Activated T-cell treated with anti-CD3 and anti-CD28 coated beads, Interleukin-2, amount 50 U/mL, for 24 hours (primary cell): ENCODE data around the gene FIBP.
"Not testable (repeated sequence)": the region's sequence is repeated elsewhere in the genome, so short reads cannot be mapped to it uniquely, and the experiment has no call there.

Experiments
- DNase-seq: peaks from one replicate; pipeline ENCODE4 v3.0.0-alpha.2; 2020
- H3K27ac Mint-ChIP-seq: 2 replicates; pipeline ENCODE4 v1.8.0; 2020; ENCODE audit warnings: mild to moderate bottlenecking, mixed read lengths
- H3K27me3 Mint-ChIP-seq: 2 replicates; pipeline ENCODE4 v1.8.0; 2020; ENCODE audit warnings: mixed read lengths
- H3K36me3 Mint-ChIP-seq: 2 replicates; pipeline ENCODE4 v1.8.0; 2020; ENCODE audit warnings: low read depth, mixed read lengths
- H3K4me1 Mint-ChIP-seq: 2 replicates; pipeline ENCODE4 v1.8.0; 2020; ENCODE audit warnings: low read depth, mixed read lengths
- H3K4me3 Mint-ChIP-seq: 2 replicates; pipeline ENCODE4 v1.8.0; 2020; ENCODE audit warnings: mild to moderate bottlenecking, moderate library complexity, mixed read lengths
- H3K9me3 Mint-ChIP-seq: 2 replicates; pipeline ENCODE4 v1.8.0; 2020; ENCODE audit warnings: mixed read lengths

Gene FIBP

DNA sequence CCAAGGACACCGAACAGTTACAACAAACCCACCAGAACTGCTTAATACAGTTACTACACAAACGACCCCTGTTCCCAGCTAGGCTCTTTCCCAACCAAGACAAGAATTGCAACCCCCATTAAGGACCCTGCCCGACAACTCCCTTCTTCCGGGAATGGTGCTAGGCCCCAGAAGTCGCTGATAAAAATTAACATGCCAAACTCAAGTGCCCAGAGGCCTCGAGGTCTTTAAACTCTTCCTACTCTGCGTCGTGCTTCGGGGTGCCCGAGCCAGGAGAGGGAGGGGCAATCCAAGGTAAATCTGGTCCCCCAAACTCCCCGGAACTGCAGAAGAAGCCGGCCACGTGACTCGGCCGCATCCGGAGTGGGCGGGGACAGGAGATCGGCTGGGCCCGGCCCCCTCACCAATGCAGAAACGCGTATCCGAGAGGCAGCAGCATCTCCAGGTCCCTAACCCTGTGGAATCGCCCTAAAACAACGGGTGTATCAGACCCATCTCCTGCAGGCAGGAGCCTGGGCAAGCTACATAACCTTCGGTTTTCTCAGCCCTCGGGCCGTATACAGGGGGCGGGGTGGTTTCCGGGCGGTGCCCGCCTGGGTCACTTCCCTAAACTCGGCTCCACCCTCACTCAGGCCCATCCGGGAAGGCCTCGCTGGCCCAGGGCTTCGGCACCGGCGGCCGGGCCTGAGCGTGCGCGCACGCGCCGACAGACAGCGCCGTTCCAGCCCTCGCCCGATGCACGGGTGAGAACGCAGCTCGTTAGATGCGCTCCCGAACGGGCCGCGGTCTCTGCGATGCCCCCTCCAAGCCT lies 31.4 kb downstream of the FIBP start:
- Mint-ChIP-seq H3K9me3 (peaks cover 3% of the 10 kb centered on the region), H3K36me3 (peaks cover 82% of the 10 kb centered on the region), H3K27ac (peak overlapping the region; percentile 96), H3K4me1 (peaks cover 57% of the 10 kb centered on the region), H3K4me3 (peak overlapping the region; percentile 98), H3K27me3 (no peaks in the 10 kb centered on the region)
- DNase-seq: peak; percentile 87

DNA sequence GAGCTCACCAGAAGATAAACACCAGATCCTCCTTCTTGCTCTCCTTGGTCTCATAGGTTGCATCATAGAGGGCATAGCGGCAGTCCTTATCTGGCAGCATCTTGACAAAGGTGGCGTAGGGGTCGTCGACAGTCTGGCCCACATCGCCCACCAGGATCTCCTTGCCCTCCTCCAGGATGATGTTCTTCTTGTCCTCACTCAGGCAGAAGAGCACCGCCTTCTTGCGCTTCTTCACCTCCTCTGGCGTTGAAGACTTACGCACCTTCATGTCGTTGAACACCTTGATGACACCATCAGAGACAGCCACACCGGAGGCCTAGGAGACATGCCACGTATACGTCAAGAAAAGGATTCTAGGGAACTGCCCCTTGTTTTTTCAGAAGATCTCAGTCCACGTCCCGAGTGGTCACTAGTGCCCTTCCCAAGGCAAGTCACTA lies 32.3 kb downstream of the FIBP start:
- H3K4me3 Mint-ChIP-seq: peak overlapping the region; percentile 98
- peaks cover 49% of the 10 kb centered on the region for H3K4me1 Mint-ChIP-seq
- no peak for DNase-seq
- peaks cover 7% of the 10 kb centered on the region for H3K9me3 Mint-ChIP-seq
- H3K27me3 Mint-ChIP-seq: no peaks in the 10 kb centered on the region
- H3K36me3 Mint-ChIP-seq: peaks cover 81% of the 10 kb centered on the region
- H3K27ac Mint-ChIP-seq: peak overlapping the region; percentile 96

DNA sequence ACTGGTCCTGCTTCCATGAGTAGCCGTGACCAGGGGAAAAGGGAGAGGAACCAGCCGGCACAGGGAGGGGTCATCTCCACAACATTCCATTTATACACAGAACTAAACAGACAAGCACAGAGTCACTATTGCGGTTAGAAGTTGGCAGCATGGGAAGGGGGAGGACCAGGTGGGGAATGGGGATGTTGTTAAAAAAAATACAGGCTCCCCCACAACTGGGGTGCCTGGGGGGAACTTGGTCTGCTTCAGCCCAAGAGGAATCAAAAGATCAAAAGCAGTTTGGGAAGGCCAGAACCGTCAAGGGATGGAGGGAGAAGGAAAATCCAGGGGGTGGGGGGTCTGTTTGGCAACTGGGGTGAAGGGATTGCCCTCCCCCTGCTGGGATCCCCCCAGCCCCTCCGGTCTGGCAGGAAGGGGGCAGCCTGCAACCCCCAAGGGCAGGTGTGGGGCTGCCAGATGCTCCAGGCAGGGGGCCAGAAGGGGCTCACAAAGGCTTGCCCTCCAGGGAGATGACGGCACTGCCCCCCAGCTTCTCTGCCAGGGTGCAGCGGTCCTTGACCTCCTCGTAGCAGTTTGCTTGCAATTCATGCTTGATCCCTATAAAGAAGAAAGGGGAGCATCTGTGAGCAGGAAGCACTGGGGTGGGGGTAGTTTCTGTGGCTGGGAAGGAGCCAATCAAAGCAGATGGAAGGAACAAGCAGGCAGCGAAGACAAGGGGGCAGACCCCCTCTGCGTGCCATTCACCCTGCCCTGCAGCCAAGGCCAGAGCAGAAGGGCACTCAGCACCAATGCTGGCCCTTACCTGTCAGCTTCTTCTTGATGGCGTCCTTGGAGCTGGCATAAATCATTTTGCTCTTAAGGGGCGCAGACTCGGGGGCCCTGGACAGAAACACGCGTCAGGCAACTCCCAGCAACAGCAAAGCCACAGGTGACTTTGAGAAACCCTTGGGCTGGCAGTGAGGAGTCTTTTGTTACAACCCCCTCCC lies 33.1 kb downstream of the FIBP start:
- Mint-ChIP-seq H3K36me3 (peaks cover 75% of the 10 kb centered on the region), H3K9me3 (peaks cover 7% of the 10 kb centered on the region), H3K27ac (peak overlapping the region; percentile 96), H3K4me3 (peak overlapping the region; percentile 98), H3K4me1 (peaks cover 48% of the 10 kb centered on the region), H3K27me3 (no peaks in the 10 kb centered on the region)
- peak; percentile 27 for DNase-seq

DNA sequence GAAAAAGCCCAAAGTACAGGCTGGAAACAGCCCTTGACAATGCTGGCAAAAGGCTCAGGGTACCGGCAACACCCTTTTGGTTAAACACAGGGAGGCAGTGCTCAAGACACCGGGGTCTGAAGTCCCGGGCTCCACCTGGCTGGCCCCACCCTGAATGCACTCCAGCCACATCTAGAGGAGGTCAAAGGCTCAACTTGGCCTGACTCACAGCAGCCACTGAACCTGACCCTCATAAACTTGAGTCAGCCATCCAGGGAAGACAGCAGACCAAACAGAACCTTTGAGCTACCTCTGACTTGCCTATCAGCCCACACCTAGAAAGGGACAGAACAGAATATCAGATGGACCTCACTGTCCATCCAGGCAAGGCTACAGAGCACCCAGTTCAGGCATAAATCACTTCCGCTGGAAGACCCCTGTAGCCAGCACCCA lies 34.1 kb downstream of the FIBP start:
- H3K36me3 Mint-ChIP-seq: peaks cover 69% of the 10 kb centered on the region

DNA sequence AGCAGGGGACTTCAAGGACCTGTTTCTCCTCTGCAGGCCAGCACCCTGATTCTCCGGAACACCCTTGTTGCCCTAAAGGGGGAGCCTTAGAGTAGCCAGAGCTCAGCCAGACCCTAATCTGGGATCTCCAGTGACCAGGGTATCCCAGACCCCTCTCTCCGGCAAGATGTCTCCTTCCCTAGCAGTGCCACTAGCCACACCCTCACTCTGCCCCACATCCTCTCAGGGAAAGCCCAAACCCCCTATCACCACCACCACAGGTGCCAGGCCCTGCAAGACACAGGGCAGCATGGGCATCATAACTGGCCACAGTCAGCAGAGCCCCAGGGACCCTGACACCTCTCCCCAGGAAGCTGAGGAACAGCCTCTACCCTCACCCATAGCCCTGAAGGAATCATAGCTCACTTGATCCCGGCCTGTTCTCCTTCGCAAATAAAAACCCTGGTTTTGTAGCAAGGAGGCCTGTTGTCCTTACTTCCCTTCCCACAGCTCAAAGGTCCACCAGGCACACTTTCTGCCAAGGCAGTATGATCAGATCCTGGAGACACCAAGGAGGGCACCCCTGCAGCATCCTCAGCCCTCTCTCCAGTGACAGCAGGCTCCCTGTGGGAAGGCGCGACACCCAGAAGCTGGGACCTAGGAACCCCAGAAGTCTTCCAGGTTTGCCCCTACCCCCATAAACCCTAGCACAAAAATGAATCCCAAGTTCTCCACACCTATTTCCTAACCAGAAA lies 34.9 kb downstream of the FIBP start:
- H3K4me1 Mint-ChIP-seq: peaks cover 37% of the 10 kb centered on the region
- peak overlapping the region; percentile 88 for H3K27ac Mint-ChIP-seq
- DNase-seq: no peak
- peaks cover 64% of the 10 kb centered on the region for H3K36me3 Mint-ChIP-seq
- H3K4me3 Mint-ChIP-seq: peak overlapping the region; percentile 10
- peaks cover 7% of the 10 kb centered on the region for H3K9me3 Mint-ChIP-seq
- H3K27me3 Mint-ChIP-seq: no peaks in the 10 kb centered on the region

More for the DNA sequence above, 34.1 kb downstream of the FIBP start:
- no peak for DNase-seq
- no peaks in the 10 kb centered on the region for H3K27me3 Mint-ChIP-seq
- peaks cover 43% of the 10 kb centered on the region for H3K4me1 Mint-ChIP-seq
- H3K27ac Mint-ChIP-seq: peak overlapping the region; percentile 88
- peak overlapping the region; percentile 60 for H3K4me3 Mint-ChIP-seq
- peaks cover 7% of the 10 kb centered on the region for H3K9me3 Mint-ChIP-seq

DNA sequence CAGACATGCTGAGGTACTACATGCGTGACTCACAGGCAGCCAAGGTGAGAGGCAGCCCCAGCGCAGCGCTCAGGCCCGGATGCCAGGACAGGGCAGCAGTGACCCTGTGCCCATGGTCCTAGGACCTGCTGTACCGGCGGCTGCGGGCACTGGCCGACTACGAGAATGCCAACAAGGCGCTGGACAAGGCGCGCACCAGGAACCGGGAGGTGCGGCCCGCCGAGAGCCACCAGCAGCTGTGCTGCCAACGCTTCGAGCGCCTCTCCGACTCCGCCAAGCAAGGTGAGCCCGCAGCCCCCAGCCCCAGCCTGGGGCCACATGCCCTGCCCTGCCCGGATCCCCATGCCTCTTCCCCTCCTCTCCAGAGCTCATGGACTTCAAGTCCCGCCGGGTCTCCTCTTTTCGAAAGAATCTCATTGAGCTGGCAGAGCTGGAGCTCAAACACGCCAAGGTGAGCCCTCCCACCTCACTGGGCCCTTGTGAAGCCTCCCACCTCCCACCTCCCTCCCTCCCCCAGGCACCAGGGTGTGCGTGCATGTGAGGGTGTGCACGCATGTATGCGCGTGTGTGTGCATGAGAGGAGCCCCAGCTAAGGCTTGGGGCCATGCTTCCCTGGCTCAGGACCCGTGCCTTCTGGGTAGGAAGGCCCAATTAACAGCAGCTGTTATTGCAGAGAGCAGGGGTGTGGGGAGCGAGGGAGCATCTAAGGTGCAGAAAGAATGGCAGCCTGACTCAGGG lies 35.6 kb downstream of the FIBP start:
- Mint-ChIP-seq H3K36me3 (peaks cover 61% of the 10 kb centered on the region), H3K9me3 (peaks cover 7% of the 10 kb centered on the region), H3K4me3 (no peak overlapping the region), H3K4me1 (peaks cover 34% of the 10 kb centered on the region), H3K27me3 (no peaks in the 10 kb centered on the region), H3K27ac (peak overlapping the region; percentile 88)
- peak; percentile 32 for DNase-seq

DNA sequence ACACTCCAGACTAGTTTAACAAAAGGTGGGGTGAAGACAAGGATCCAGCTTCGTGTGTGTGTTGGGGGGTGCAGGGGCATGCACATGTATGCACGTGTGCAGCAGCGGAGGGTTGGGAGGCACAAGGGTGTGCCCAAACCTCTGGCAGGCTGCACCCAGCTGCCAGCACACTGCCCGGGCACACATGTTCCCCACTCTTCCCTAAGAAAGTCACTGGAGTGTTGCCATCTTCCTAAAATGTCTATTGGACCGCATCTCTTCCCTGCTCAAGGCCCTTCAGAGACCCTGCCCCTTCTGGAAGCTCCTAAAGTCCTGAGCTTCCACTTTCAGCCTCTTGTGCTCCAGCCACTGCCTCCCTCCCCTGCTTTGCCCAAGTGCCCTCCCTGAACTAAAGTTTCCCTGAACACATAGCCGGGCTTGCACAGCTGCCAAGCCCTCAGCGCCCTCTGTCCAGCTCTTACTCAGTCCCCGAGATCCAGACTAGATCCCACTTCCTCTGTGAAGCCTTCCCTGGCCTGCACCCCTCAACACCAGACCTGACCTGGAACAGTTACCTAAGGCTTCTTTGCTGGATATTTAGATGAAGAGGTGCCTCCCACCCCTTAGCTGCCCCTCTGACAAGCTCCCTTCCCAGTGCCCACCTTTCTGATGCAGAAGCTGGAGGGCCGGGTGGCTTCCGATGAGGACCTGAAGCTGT lies 36.3 kb downstream of the FIBP start:
- Mint-ChIP-seq H3K36me3 (peaks cover 59% of the 10 kb centered on the region), H3K4me3 (no peak overlapping the region), H3K9me3 (peaks cover 7% of the 10 kb centered on the region), H3K27ac (peak overlapping the region; percentile 39), H3K27me3 (no peaks in the 10 kb centered on the region), H3K4me1 (peaks cover 34% of the 10 kb centered on the region)
- no peak for DNase-seq

DNA sequence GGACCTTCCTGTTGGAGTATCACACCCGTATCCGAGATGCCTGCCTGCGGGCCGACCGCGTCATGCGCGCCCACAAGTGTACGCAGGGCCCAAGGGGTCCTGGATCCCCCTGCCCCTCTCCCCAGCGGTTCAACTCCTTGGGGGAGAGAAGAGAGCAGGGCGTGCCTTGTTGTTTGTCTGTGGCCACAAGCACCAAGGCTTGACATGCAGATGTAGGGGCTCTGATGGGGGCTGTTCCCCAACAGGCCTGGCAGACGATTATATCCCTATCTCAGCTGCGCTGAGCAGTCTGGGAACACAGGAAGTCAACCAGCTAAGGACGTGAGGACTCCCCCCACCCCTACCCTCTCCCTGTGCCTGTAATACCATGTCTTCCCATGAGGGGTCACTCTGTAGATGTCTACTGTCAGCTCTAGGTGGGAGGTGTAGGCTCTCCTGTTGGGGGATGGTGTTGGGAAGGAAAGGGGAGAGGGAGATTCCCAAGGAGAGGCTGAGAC lies 37.1 kb downstream of the FIBP start:
- no peaks in the 10 kb centered on the region for H3K27me3 Mint-ChIP-seq
- DNase-seq: no peak

DNA sequence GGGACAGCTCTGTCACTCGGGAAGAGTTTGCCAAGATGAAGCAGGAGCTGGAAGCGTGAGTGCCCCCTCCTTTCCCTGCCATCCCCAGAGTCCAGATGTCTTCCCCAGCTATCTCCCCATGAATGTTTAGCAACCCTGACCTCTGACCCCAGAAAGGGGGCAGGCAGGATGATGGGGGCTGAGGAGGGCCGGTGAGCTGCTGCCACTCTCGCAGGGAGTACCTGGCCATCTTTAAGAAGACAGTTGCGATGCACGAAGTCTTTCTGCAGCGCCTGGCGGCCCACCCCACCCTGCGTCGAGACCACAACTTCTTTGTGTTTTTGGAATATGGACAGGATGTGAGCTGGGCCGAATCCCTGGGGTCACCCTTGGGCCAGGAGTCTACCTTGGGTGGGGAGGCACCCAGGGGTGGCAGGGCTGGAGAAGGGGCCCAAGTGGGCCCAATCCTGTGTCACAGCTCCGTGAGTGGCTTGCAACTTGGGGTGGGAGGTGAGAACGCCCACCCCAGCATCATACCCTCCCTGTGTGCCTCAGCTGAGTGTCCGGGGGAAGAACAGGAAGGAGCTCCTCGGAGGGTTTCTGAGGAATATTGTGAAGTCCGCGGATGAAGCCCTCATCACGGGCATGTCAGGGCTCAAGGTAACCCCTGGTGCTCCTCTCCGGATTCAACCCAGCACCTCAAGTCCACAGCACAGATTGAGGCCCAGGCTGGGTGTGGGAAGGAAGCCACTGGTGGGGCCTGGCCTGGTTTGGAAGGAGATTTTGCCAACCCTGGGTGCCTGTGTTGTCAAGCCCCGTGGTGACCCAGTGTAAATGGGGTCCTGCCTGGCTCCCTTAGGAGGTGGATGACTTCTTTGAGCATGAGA lies 37.8 kb downstream of the FIBP start:
- Mint-ChIP-seq H3K4me1 (peaks cover 20% of the 10 kb centered on the region), H3K4me3 (no peak overlapping the region), H3K9me3 (peaks cover 7% of the 10 kb centered on the region), H3K27me3 (no peaks in the 10 kb centered on the region), H3K27ac (peak overlapping the region; percentile 22), H3K36me3 (peaks cover 44% of the 10 kb centered on the region)
- DNase-seq: no peak

More for the DNA sequence above, 37.1 kb downstream of the FIBP start:
- Mint-ChIP-seq H3K36me3 (peaks cover 51% of the 10 kb centered on the region), H3K9me3 (peaks cover 7% of the 10 kb centered on the region), H3K27ac (peak overlapping the region; percentile 39), H3K4me1 (peaks cover 27% of the 10 kb centered on the region), H3K4me3 (no peak overlapping the region)

DNA sequence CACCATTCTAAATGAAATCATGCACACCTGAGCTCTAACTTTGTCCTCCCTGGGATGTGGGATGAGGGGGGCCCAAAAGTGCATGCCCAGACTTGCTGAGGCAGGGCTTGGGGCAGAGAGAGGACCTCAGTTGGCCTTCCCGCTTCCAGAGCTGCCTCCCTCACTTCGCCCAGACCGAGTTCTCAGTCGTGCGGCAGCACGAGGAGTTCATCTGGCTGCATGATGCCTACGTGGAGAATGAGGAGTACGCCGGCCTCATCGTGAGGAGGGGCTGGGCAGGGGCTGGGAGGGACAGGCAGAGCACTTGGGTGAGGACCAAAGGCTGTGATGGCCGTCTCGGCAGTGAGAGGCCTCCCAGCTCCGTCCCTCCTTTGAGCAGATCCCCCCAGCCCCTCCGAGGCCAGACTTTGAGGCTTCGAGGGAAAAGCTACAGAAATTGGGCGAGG lies 38.5 kb downstream of the FIBP start:
- Mint-ChIP-seq H3K4me1 (peaks cover 15% of the 10 kb centered on the region), H3K27me3 (no peaks in the 10 kb centered on the region), H3K4me3 (no peak overlapping the region), H3K9me3 (peaks cover 7% of the 10 kb centered on the region), H3K27ac (peak overlapping the region; percentile 22), H3K36me3 (peaks cover 37% of the 10 kb centered on the region)
- no peak for DNase-seq

DNA sequence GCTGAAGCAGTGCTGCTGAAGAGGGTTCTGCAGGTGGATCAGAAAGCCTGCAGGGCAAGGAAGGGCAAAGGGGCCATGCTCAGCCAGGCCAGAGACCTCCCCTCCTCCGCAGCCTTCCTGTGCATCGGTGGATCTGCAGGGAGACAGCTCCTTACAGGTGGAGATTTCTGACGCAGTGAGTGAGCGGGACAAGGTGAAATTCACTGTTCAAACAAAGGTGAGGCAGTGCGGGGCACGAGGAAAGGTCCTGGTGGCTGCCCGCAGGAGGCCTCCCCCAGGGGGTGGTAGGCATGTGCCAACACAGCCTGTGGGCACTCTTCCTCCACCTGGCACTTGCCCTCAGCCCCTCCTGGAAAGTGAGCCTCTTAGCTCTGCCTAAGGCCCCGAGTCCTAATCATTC lies 38.9 kb downstream of the FIBP start:
- DNase-seq: no peak
- Mint-ChIP-seq H3K27me3 (no peaks in the 10 kb centered on the region), H3K36me3 (peaks cover 33% of the 10 kb centered on the region), H3K4me3 (no peak overlapping the region), H3K9me3 (peaks cover 7% of the 10 kb centered on the region), H3K27ac (peak overlapping the region; percentile 50), H3K4me1 (peaks cover 11% of the 10 kb centered on the region)

DNA sequence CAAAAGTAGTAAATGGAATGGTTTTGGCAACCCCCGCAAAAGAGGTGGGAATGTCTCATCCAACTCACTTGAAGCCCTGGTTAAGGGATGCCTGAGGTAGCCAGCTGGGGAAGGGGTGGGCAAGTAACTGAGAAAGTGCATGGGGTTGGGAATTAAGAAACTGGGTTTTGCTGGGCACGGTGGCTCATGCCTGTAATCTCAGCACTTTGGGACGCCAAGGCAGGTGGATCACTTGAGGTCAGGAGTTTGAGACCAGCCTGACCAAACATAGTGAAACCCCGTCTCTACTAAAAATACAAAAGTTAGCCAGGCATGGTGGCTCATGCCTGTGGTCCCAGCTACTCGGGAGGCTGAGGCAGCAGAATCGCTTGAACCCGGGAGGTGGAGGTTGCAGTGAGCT lies 39.6 kb downstream of the FIBP start:
- not testable (repeated sequence) for H3K9me3 Mint-ChIP-seq, H3K4me3 Mint-ChIP-seq, DNase-seq, H3K27me3 Mint-ChIP-seq, H3K4me1 Mint-ChIP-seq, H3K27ac Mint-ChIP-seq
- peaks cover 26% of the 10 kb centered on the region for H3K36me3 Mint-ChIP-seq
